HuH-7.5 (cell line): ENCODE measurements around the gene CLMN.
A peak's percentile ranks its signal among the peaks of the same experiment; 100 is the strongest.
"Not testable (repeated sequence)": the region's sequence is repeated elsewhere in the genome, so short reads cannot be mapped to it uniquely, and the experiment has no call there.

ENCODE experiments used
- DNase-seq: peaks from one replicate; pipeline ENCODE4 v3.0.0; 2011; ENCODE audit warnings: low spot score

The CLMN gene

GRCh38 chr14:95157327-95158189 lies 162.2 kb downstream of the CLMN start, which contains the start of gene DICER1:
Gene DICER1 (minus strand): TSS chr14:95157529. CDS start chr14:95133458, 24,071 bp downstream.
- peak; percentile 80 for DNase-seq

GRCh38 chr14:95157048-95157326 lies 162.7 kb downstream of the CLMN start:
- no peak for DNase-seq

DNA sequence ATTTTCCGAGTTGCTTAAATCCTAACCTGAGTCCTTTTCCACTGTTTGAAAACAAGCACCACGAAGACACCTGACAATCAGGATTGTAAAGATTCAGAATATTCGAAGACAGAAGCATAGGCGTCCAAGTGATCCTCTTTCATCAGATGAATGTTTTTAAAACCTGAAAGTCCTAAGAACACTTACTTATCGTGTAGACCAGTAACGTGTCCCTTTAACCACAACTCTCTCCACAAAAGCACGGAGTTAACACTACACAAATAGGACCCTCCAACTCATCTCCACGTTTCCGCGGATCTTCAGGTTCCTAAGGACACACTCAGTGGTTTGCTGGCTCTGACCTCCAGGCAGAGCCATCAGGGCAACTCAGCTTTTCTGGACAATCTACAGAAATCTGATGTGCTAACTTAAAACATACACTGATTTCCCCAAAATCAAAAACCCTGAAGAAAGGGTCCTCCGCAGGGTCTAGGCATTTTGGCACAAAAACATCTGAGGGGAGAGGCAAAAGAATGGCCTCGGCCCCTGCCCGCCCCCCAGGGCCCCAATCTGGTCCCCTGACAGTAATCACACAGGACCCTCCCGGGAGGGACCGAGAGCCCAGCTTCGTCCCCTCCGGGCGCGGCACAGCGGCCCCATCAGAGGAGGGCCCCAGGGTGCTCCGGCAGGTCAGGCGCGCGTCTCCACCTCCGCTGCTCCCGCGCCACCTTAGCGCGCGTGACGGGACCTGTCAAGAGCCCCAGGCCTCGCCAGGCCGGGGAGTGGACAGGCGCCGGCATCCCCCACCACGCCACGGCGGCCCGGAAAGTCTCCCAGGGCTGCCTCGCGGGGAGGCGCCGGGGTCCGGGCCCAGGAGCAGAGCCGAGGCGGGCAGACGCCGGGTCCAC lies 163.3 kb downstream of the CLMN start:
- no peak for DNase-seq

DNA sequence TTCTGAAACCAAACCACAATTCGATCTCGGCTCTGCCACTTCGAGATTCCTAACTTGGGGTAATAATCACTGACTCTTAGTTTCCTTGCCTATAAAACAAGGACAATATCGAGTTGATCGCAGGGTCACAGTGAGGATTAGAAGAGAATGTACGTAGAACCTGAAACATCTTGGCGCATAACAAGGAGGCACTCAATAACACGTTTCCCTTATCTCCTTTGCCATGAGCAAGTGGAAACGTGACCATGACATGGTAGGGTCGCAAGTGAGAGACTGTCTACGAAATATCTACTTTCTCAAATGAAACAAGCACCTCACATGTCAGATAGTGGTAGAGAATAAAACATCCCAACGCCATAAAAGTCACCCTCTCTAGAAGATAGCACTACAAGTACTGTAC lies 164.7 kb downstream of the CLMN start:
- DNase-seq, result no peak

GRCh38 chr14:95153866-95154265 lies 165.8 kb downstream of the CLMN start:
- DNase-seq, result no peak

DNA sequence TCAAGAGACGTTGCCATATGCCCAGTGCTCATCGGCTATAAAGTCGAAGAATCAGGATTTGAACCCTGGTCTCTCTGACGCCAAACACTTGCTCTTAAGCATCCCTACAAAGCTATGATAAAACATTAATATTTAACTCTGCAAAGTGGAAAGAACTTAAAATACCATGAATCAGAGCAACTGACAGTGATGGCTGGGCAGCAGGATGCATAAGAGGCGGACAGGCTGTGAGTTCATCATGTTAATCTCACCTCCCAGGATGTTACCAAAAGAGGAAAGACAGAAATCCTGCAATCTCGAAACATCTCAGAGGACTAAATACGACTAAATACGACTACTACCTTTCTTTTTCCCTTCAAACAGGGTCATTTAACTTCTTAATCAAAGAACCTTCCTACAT lies 168.1 kb downstream of the CLMN start:
- DNase-seq, result no peak

DNA sequence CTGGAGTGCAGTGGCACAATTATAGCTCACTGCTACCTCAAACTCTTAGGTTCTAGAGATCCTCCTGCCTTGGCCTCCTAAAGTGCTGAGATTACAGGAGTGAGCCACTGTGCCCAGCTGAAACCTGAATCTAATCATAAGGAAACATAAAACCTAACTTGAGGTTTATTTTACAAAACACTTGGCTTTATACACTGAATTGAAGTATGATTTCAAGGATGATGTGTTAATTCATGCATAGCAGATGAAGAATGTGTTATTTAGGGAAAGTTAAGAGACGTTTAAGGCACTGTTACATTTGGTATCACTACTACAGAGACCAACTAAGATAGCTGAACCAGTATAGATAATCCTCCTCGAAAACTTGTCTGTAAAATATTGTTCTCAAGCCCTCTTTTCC lies 168.8 kb downstream of the CLMN start:
- DNase-seq, result no peak

- DNase-seq, result no peak
Observed at GRCh38 chr14:95149441-95149840, 170.3 kb downstream of the CLMN start.

GRCh38 chr14:95147597-95147996 lies 172.1 kb downstream of the CLMN start:
- DNase-seq, result no peak

DNA sequence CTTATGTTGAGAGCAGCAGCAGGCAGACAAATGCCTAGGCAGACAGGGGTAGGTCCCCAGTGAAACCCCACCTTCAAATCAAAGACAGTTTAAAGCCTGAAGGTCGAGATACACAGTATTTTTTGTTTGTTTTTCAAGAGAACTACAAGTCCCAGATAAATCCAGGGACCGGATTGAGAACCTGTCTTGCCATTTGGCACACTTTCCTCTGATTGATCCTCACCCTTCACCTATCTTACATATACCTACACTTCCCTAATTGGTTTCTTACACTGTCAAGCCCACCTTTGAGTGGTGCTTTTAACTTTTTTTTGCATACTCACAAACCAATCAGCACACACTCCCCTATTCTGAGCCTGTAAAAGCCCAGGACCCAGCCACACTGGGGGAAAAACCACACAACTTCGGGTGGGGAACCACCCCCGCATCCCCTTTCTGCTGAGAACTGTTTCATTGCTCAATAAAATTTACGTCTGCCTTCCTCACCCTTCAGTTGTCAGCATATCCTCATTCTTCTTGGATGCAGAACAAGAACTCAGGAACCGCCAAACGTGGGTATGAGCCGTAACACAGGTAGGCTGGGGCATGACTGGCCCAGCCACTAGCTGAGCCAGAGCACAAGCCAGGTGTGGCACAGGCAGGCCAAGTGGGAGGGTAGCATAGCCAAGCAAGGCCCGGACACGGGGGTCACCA lies 173.5 kb downstream of the CLMN start:
- DNase-seq, result no peak

GRCh38 chr14:95144849-95145248 lies 174.9 kb downstream of the CLMN start:
- DNase-seq, result no peak

GRCh38 chr14:95143808-95144620 lies 175.7 kb downstream of the CLMN start:
- no peak for DNase-seq

DNA sequence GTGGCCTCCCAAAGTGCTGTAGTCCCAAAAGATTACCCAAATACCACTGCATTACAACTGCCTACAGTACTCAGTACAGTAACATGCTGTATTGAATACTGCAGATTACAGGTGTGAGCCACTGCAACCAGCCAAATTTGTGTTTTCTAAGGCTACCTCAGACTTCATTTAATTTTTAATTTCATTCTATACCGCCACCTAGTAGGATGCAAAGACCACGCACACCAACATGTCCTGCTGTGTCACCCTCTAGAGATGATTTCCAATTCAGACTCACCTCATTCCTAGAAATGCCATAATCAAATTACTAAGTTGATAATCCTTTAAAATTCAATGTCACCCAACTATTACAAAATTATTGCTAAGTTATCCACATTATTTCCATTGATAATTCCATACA lies 177.5 kb downstream of the CLMN start:
- no peak for DNase-seq

GRCh38 chr14:95141684-95142083 lies 178.0 kb downstream of the CLMN start:
- DNase-seq, result no peak

DNA sequence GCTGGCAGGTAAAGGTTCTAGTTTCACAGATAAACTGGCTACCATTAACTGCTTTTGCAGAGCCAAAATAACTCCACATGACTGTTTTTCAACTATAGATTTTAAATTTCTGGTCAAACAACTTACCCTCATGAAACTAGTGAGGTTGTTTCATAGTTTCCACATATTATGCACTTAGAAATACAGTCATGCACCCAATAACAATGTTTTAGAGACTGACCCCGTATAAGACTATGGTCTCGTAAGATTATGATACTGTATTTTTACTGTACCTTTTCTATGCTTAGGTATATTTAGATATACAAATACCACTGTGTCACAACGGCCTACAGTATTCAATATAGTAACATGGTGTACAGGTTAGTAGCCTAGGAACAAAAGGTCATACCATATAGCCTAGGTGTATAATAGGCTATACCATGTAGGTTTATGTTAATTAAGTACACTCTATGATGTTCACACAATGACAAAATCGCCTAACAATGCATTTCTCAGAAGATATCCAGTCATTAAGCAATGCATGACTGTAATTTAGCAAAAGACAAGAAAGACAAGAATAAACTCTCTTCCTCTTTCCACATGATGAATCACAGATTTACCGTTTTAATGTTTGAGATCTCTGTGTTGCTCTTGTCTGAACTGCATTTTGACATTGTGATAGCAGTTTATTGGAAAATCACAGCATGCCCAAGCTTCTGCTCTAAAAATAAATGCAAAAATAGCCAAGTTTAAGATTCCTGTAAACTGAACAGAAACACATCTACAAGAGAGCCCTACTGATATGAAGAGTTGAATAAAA lies 179.4 kb downstream of the CLMN start:
- no peak for DNase-seq

GRCh38 chr14:95138876-95139275 lies 180.8 kb downstream of the CLMN start:
- DNase-seq, result no peak

GRCh38 chr14:95138455-95138854 lies 181.3 kb downstream of the CLMN start:
- not testable (repeated sequence) for DNase-seq

DNA sequence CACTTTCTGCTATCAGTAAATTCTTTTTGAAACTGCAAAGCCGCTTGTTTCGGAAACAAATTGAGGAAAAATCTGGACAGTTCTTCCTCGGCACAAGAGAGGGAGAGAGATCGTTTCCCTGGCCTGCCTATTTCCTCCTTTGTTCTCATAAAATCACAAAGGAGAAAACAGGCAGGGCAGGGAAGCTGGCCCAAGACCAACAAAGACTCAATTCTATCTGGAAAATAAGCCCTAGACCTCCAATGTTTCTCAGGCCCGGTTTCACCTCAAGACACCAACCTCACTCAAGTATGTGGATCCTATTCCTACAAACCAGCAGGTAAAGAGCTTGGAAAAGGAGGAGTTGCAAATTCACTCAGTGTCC lies 181.9 kb downstream of the CLMN start:
- DNase-seq, result no peak

DNA sequence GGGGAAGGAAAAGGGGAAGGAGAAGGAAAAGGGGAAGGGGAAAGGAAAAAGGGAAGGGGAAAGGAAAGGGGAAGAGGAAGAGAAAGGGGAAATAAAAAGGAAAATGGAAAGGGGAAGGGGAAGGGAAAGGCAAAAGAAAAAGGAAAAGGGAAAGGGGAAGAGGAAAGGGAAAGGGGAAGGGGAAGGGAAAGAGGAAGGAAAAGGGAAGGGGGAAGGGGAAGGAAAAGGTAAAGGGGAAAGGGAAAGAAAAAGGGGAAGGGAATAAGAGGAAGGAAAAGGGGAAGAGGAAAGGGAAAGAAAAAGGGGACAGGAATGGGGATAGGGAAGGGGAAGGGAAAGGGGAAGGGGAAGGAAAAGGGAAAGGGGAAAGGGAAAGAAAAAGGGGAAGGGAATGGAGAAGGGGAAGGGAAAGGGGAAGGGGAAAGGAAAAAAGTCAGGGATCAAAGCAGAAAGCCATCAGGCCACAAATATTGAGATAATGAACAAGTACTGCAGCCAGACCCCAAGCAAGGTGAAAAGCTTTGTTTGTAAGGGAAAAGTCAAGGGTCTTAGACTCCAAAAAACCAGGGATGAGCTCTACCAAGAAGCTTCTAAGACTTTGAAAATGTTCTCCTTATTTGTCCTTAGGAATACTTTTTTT lies 182.4 kb downstream of the CLMN start:
- DNase-seq, result no peak

- no peak for DNase-seq
Observed at GRCh38 chr14:95136631-95137030, 183.1 kb downstream of the CLMN start.
